GM18520 (cell line): ENCODE data around the gene SLC4A1.
"Not testable (repeated sequence)": the region's sequence is repeated elsewhere in the genome, so short reads cannot be mapped to it uniquely, and the experiment has no call there.

Experiments
- ATAC-seq: cut with Tn5 transposase; IDR thresholded peaks from one replicate; pipeline ENCODE4 v1.9.1; 2021; ENCODE audit not compliant: unreplicated experiment

SLC4A1 gene

GRCh38 chr17:44257815-44258760 is 9.8 kb downstream of the SLC4A1 start:
- ATAC-seq, result no peak

- ATAC-seq, result no peak
Observed at GRCh38 chr17:44256671-44257070, 11.3 kb downstream of the SLC4A1 start.

GRCh38 chr17:44255915-44256314 is 12.0 kb downstream of the SLC4A1 start:
- ATAC-seq, result no peak

- no peak for ATAC-seq
Observed at GRCh38 chr17:44254361-44255095, 13.4 kb downstream of the SLC4A1 start.

GRCh38 chr17:44253006-44253405 is 14.9 kb downstream of the SLC4A1 start:
- no peak for ATAC-seq

- no peak for ATAC-seq
Observed at GRCh38 chr17:44251062-44251461, 16.9 kb downstream of the SLC4A1 start.

GRCh38 chr17:44249501-44250246 is 18.3 kb downstream of the SLC4A1 start:
- ATAC-seq, result no peak

- no peak for ATAC-seq
Observed at GRCh38 chr17:44247876-44248736, 19.8 kb downstream of the SLC4A1 start.

GRCh38 chr17:44247440-44247841 is 20.5 kb downstream of the SLC4A1 start:
- ATAC-seq, result no peak

- ATAC-seq, result no peak
Observed at GRCh38 chr17:44241106-44241624, 26.8 kb downstream of the SLC4A1 start.

GRCh38 chr17:44237886-44238285 is 30.0 kb downstream of the SLC4A1 start:
- ATAC-seq, result not testable (repeated sequence)

- ATAC-seq, result no peak
Observed at GRCh38 chr17:44236444-44236991, 31.4 kb downstream of the SLC4A1 start.

GRCh38 chr17:44235583-44235936 is 32.4 kb downstream of the SLC4A1 start:
- no peak for ATAC-seq

GRCh38 chr17:44233582-44233981 is 34.4 kb downstream of the SLC4A1 start:
- ATAC-seq, result no peak

GRCh38 chr17:44232061-44232460 is 35.9 kb downstream of the SLC4A1 start:
- ATAC-seq, result no peak

- no peak for ATAC-seq
Observed at GRCh38 chr17:44230140-44230539, 37.8 kb downstream of the SLC4A1 start.

- no peak for ATAC-seq
Observed at GRCh38 chr17:44229090-44229489, 38.8 kb downstream of the SLC4A1 start.

GRCh38 chr17:44223541-44224071 is 44.3 kb downstream of the SLC4A1 start:
- ATAC-seq, result no peak

- no peak for ATAC-seq
Observed at GRCh38 chr17:44222112-44222869, 45.6 kb downstream of the SLC4A1 start.
